ENCODE data around the gene BLACAT1. TPM values are rescaled to one million over a fixed set of nuclear protein-coding genes. Genes with fewer than 3 reads are reported as not detected.

BLACAT1 gene
- total and polyA plus RNA-seq, 2 of the 8 experiments (the other 6 are each of a cell fraction or from before 2014, with no cell fraction given) = 3.5 to 10.5 TPM

GRCh38 chr1:205451202-205451601 is 4.6 kb downstream of the BLACAT1 start:
- Histone ChIP-seq H3K79me1 (ENCODE audit: low read depth, low read length) (peaks cover 3% of the 10 kb centered on the region; the same call in 1 of the 2 replicates), H3K27me3 (replicated peaks in 1 of 4; ENCODE audit: control insufficient read depth in 3 of 4, extremely low read depth in 1 of 4, insufficient read depth in 3 of 4, low read length in 3 of 4) (peaks cover 0 to 5% (median 1%) of the 10 kb centered on the region in 4 experiments; a peak in 2 of 7 replicates), H3K9me3 (ENCODE audit: insufficient read depth in 2 of 2, low read depth in 1 of 2, low read length in 1 of 2) (no peaks in the 10 kb centered on the region), H3K4ac (replicated peaks; ENCODE audit: insufficient read length, low read depth, low read length) (peak overlapping the region; percentile 76), H3K14ac (ENCODE audit: insufficient read length) (no peak overlapping the region), H3K4me3 (ENCODE audit: extremely low read depth in 1 of 4, insufficient read depth in 2 of 4, low read depth in 3 of 4, low read length in 4 of 4) (peak overlapping the region in 3 of 4 experiments; percentile 19 to 50 (median 20); a peak in 4 of 8 replicates), H3K56ac (replicated peaks; ENCODE audit: insufficient read length, low read depth, low read length) (no peak overlapping the region), H2BK15ac (ENCODE audit: low read length) (0 out of 2 replicates have a peak overlapping the region, but pooled peaks have one; percentile 82), H3K79me2 (ENCODE audit: control insufficient read depth in 1 of 2, insufficient read depth in 2 of 2, low read length in 2 of 2) (peaks cover 0 to 11% of the 10 kb centered on the region in 2 experiments; a peak in 2 of 4 replicates), H2BK120ac (replicated peaks; ENCODE audit: low read depth, low read length) (no peak overlapping the region), H3K23ac (ENCODE audit: insufficient read length) (no peak overlapping the region), H4K8ac (ENCODE audit: extremely low read depth, insufficient read depth, low read length) (0 out of 2 replicates have a peak overlapping the region, but pooled peaks have one; percentile 51), H3K36me3 (ENCODE audit: control insufficient read depth in 2 of 4, insufficient read depth in 4 of 4, low read length in 3 of 4) (peaks cover 0 to 7% (median 1%) of the 10 kb centered on the region in 4 experiments; a peak in 1 of 8 replicates), H4K5ac (ENCODE audit: insufficient read length, low read depth, low read length) (no peak overlapping the region), H3K4me2 (ENCODE audit: insufficient read depth in 1 of 2, low read depth in 2 of 2, low read length in 2 of 2) (peak overlapping the region; percentile 72 to 80), H3K27ac (ENCODE audit: low read depth, low read length) (peak overlapping the region; percentile 49; the same call in 1 of the 2 replicates), H4K91ac (replicated peaks; ENCODE audit: insufficient read length, low read length) (peak overlapping the region; percentile 95), H4K20me1 (replicated peaks in 1 of 2; ENCODE audit: control insufficient read depth in 1 of 2, insufficient read depth in 2 of 2, low read length in 2 of 2) (peaks cover 4 to 14% of the 10 kb centered on the region in 2 experiments), H3K23me2 (ENCODE audit: low read depth, low read length) (peaks cover 14% of the 10 kb centered on the region), H3K18ac (ENCODE audit: extremely low read depth, low read length) (peak overlapping the region; percentile 97), H3K4me1 (replicated peaks in 1 of 4; ENCODE audit: control insufficient read depth in 3 of 4, insufficient read depth in 4 of 4, low read length in 3 of 4) (peaks cover 41 to 81% (median 53%) of the 10 kb centered on the region in 4 experiments), H2AFZ (ENCODE audit: low read length) (no peak overlapping the region), H2AK5ac (ENCODE audit: low read depth, low read length) (peak overlapping the region; percentile 99; the same call in 1 of the 2 replicates), H3K9ac (replicated peaks in 1 of 4; ENCODE audit: extremely low read depth in 1 of 4, low read depth in 3 of 4, low read length in 3 of 4) (no peak overlapping the region; a peak in 1 of 7 replicates), H2BK20ac (ENCODE audit: low read length) (0 out of 2 replicates have a peak overlapping the region, but pooled peaks have one; percentile 97), H2BK5ac (ENCODE audit: low read depth, low read length) (peak overlapping the region; percentile 92; the same call in 1 of the 2 replicates), H2BK12ac (ENCODE audit: low read depth, low read length) (peak overlapping the region; percentile 99; the same call in 1 of the 2 replicates)
- DNase-seq (ENCODE audit: low read depth in 1 of 2, low spot score in 2 of 2) (peak in 1 of 2 experiments; percentile 61), FAIRE-seq (no peak)
- POLR2A ChIA-PET (ENCODE audit: partially characterized antibody) = interaction anchor here (1.1 to 2.8 kb wide), 7 partner anchors 10 to 157 kb away, joined by 3 to 12 read pairs (median 5); no protein-coding TSS in a partner anchor
- CTCF ChIA-PET (ENCODE audit: partially characterized antibody) = interaction anchor here (0.9 to 30.2 kb wide), 5 partner anchors 8 to 167 kb away, joined by 3 to 767 read pairs (median 200); partner anchors contain the start of gene LEMD1
- 7% methylated on average over 5 of the region's 5 CpGs; no CpG with 5 or more reads in 1 of the 2 experiments for WGBS, 2 experiments (ENCODE audit: extremely low coverage in 1 of 2, insufficient coverage in 1 of 2, insufficient read length in 1 of 2, insufficient replicate concordance in 2 of 2, low coverage in 1 of 2, low lambda C conversion rate in 2 of 2, missing lambda C conversion rate in 1 of 2)
- TF ChIP-seq NANOG (IDR thresholded peaks at IDR 0.05; ENCODE audit: insufficient read depth, low read depth, low read length, poor library complexity, severe bottlenecking) (peak; percentile 52), HDAC2 (IDR thresholded peaks at IDR 0.05; ENCODE audit: borderline replicate concordance in 1 of 2, low read depth in 2 of 2, low read length in 2 of 2) (peak in 1 of 2 experiments; percentile 15; a peak in 1 of 4 replicates), NRF1 (IDR thresholded peaks at IDR 0.05; ENCODE audit: low read depth, low read length) (no peak), KDM1A (IDR thresholded peaks at IDR 0.05; ENCODE audit: borderline replicate concordance, low read length) (no peak), ASH2L (IDR thresholded peaks at IDR 0.05; ENCODE audit: low read length) (peak; percentile 74), SIX5 (IDR thresholded peaks at IDR 0.05; ENCODE audit: low read depth, low read length) (no peak), CREB1 (IDR thresholded peaks at IDR 0.05) (0 out of 2 replicates have a peak, but pooled peaks have one; percentile 16), BRCA1 (IDR thresholded peaks at IDR 0.05; ENCODE audit: low read depth, low read length) (no peak), MAFK (IDR thresholded peaks at IDR 0.05; ENCODE audit: low read depth, low read length) (peak; percentile 81; the same call in 1 of the 2 replicates), CHD1 (IDR thresholded peaks at IDR 0.05; ENCODE audit: low read depth, low read length) (no peak), EZH2 (IDR thresholded peaks at IDR 0.05; ENCODE audit: low read depth, low read length, severe bottlenecking) (no peak), CBX5 (IDR thresholded peaks at IDR 0.05; ENCODE audit: low read depth, low read length) (no peak)
